ENCODE results near the gene WFDC11. TPM values are rescaled to one million over a fixed set of nuclear protein-coding genes. Genes with fewer than 3 reads are reported as not detected.

Gene WFDC11
- total RNA-seq, 2 experiments from 2014 or later = not detected

DNA sequence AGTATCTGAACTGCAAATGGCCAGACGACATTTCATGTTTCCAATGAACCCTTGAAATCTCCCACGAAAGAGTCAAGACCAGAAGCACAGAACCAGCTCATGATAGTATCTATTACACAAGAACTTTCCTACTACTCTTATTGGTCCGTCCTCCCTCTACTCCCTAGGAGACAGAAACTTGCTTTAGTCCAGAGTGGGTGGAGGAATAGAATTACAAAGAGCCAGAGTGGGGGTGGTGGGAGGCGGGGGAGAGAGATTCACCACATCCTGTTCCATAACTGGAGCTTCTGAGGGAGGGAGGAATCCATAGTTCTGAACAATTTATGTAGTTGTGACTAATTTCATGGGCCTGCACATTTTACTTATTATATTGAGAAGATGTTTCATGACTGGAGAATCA is 59.0 kb downstream of the WFDC11 start:
- CTCF ChIA-PET = interaction anchor here (1.4 kb wide), 1 partner anchor 160 kb away, joined by 6 read pairs; no protein-coding TSS in a partner anchor
- Mint-ChIP-seq H3K4me1 (ENCODE audit: low read depth) (peaks cover 15% of the 10 kb centered on the region), H3K4me3 (no peak overlapping the region), H3K27me3 (ENCODE audit: low read depth) (peaks cover 10% of the 10 kb centered on the region), H3K27ac (no peak overlapping the region), H3K36me3 (ENCODE audit: low read depth) (no peaks in the 10 kb centered on the region), H3K9me3 (peaks cover 7% of the 10 kb centered on the region)
- peak; percentile 62 for DNase-seq
- intact Hi-C loops (cut with micrococcal nuclease) = loop anchor here (1.0 kb wide), 1 partner anchor 141 kb away; no protein-coding TSS in a partner anchor

DNA sequence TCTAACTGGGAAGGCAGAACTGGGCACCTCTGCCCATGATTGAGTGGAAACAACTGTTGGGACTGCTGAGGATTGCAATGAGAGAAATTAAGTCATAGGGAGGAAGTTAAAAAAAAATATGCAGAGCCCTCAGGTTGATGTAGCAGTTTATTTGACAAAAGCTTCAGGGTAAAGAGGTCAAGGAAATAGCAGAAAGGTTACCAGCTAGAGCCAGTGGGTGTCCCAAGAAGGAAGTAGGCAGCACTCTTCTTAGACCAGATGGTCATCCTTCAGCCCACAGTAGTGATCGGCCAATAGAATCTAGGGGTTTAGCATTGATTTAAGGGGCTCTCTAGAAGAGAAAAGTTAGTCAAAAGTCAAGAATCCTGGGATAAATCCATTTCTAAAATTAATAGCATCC is 62.2 kb downstream of the WFDC11 start:
- peaks cover 11% of the 10 kb centered on the region for H3K27me3 Mint-ChIP-seq (ENCODE audit: low read depth)
- peaks cover 2% of the 10 kb centered on the region for H3K36me3 Mint-ChIP-seq (ENCODE audit: low read depth)
- no peak for DNase-seq
- peaks cover 15% of the 10 kb centered on the region for H3K9me3 Mint-ChIP-seq
- H3K27ac Mint-ChIP-seq = no peak overlapping the region
- H3K4me3 Mint-ChIP-seq = no peak overlapping the region
- intact Hi-C loops (cut with micrococcal nuclease) = no loop called here
- CTCF ChIA-PET = interaction anchor here (0.5 kb wide), 1 partner anchor 43 kb away, joined by 3 read pairs; no protein-coding TSS in a partner anchor
- peaks cover 18% of the 10 kb centered on the region for H3K4me1 Mint-ChIP-seq (ENCODE audit: low read depth)

Small RNAs within 50 kb of the gene (microRNA-seq; reads per million reads assigned to microRNA genes)
- gene MIR3617 (ENCODE audit: borderline microRNAs expressed, borderline replicate concordance) = not detected

Other genes with a start within 250 kb of the WFDC11 start
- gene WFDC2, start 200.5 kb downstream of the WFDC11 start, total RNA-seq = 1 to 10 TPM in 1 of 2 experiments, under 1 TPM in 1; 0.83 to 1.0 TPM
- gene SPINT3, start 154.6 kb downstream of the WFDC11 start, total RNA-seq = not detected
- gene WFDC6, start 130.8 kb downstream of the WFDC11 start, total RNA-seq = not detected
- not detected for gene EPPIN, start 122.8 kb downstream of the WFDC11 start, total RNA-seq
- gene WFDC8, start 91.0 kb downstream of the WFDC11 start, total RNA-seq = not detected
- not detected for gene WFDC10A, start 40.5 kb downstream of the WFDC11 start, total RNA-seq
- not detected for gene WFDC9, start 39.0 kb downstream of the WFDC11 start, total RNA-seq
- not detected for gene WFDC13, start 31.8 kb upstream of the WFDC11 start, total RNA-seq
- not detected for gene WFDC10B, start 34.8 kb upstream of the WFDC11 start, total RNA-seq
- gene SPINT4, start 52.1 kb upstream of the WFDC11 start, total RNA-seq = not detected
- gene WFDC3, start 121.6 kb upstream of the WFDC11 start, total RNA-seq = not detected
- 10 to 100 TPM; 22.4 TPM for gene DNTTIP1, start 121.7 kb upstream of the WFDC11 start, total RNA-seq
- gene UBE2C, start 142.4 kb upstream of the WFDC11 start, total RNA-seq = 100 to 1,000 TPM; 189 to 202 TPM
- not detected for gene TNNC2, start 157.1 kb upstream of the WFDC11 start, total RNA-seq
- gene SNX21, start 163.6 kb upstream of the WFDC11 start, total RNA-seq = 1 to 10 TPM in 1 of 2 experiments, under 1 TPM in 1; 0.72 to 1.2 TPM
- 10 to 100 TPM; 21.4 to 23.3 TPM for gene ACOT8, start 187.2 kb upstream of the WFDC11 start, total RNA-seq
- gene ZSWIM3, start 187.4 kb upstream of the WFDC11 start, total RNA-seq = 1 to 10 TPM; 3.3 to 3.7 TPM
- gene ZSWIM1, start 211.0 kb upstream of the WFDC11 start, total RNA-seq = 1 to 10 TPM; 8.2 to 8.4 TPM
- gene SPATA25, start 217.4 kb upstream of the WFDC11 start, total RNA-seq = under 1 TPM; 0.38 to 0.52 TPM
- 1 to 10 TPM in 1 of 2 experiments, under 1 TPM in 1; 0.99 to 1.4 TPM for gene NEURL2, start 221.0 kb upstream of the WFDC11 start, total RNA-seq
- gene CTSA, start 221.1 kb upstream of the WFDC11 start, total RNA-seq = 10 to 100 TPM; 28.7 to 31.5 TPM
- 1 to 10 TPM; 4.3 to 4.8 TPM for gene PLTP, start 241.9 kb upstream of the WFDC11 start, total RNA-seq

All from activated naive CD4-positive, alpha-beta T cell treated with anti-CD3 and anti-CD28 coated beads for 36 hours (primary cell).